GM12878 (cell line): Measurements from ENCODE around the gene GJA10. TPM values are rescaled to one million over a fixed set of nuclear protein-coding genes. Genes with fewer than 3 reads are reported as not detected.

Source experiments
- ATAC-seq: fragments of 200-7000 bp; cut with Tn5 transposase; 3 replicates; pipeline ENCODE4 v1.9.1; 2020; ENCODE audit warnings: mild to moderate bottlenecking, moderate library complexity
- BruUV-seq: library from RNA; stranded (reverse); fragments of 400-500 nt; replicated peaks from 2 replicates; lab custom pipeline; 2021; lab: Mats Ljungman, UMichigan
- CTCF ChIA-PET: fragments of 300-600 bp; sonication (Branson Sonifier 250); formaldehyde crosslinking; extraction: SDS; loops from one replicate; lab custom pipeline; 2021; ENCODE audit warnings: inconsistent platforms; lab: Yijun Ruan, JAX
- POLR2A ChIA-PET: fragments of 350-600 bp; formaldehyde crosslinking; extraction: SDS; loops from one replicate; lab custom pipeline; 2021; ENCODE audit warnings: inconsistent platforms; lab: Charles Lee
- RAD21 ChIA-PET: fragments of 300-600 bp; sonication (Branson Sonifier 250); formaldehyde crosslinking; loops from one replicate; lab custom pipeline; 2023; ENCODE audit warnings: antibody characterized with exemption; ENCODE audit not compliant: unreplicated experiment; lab: Charles Lee
- SMC1A ChIA-PET: fragments of 300-600 bp; sonication (Branson Sonifier 250); formaldehyde crosslinking; loops from one replicate; lab custom pipeline; 2023; ENCODE audit not compliant: unreplicated experiment, uncharacterized antibody; lab: Charles Lee
- DNase-seq: peaks from one replicate; pipeline ENCODE4 v3.0.0-alpha.2; 2011; ENCODE audit warnings: low read depth, low spot score
- FAIRE-seq: peaks from 3 replicates; lab custom pipeline; 2011; peaks lifted over from hg19 to GRCh38; lab: Jason Lieb, UNC
- H2AFZ ChIP-seq: 2 replicates; pipeline ENCODE4 v1.6.0; 2011; ENCODE audit warnings: low read depth, low read length, control low read depth; ENCODE audit not compliant: control insufficient read depth
- H3K27ac ChIP-seq: 2 replicates; pipeline ENCODE4 v1.5.1; 2011; ENCODE audit warnings: control low read depth; ENCODE audit not compliant: control insufficient read depth, insufficient read depth
- H3K27me3 ChIP-seq, 2 experiments: replicated peaks in 1 of 2; 2 replicates each; pipeline versions ENCODE4 v1.6.0 to v1.6.1; 2011; ENCODE audit warnings: low read length in 1 of 2; ENCODE audit not compliant: control insufficient read depth in 2 of 2, insufficient read depth in 2 of 2
- H3K36me3 ChIP-seq, 2 experiments: 2 replicates each; pipeline ENCODE4 v1.5.1; 2011; ENCODE audit warnings: low read length in 1 of 2; ENCODE audit not compliant: control insufficient read depth in 2 of 2, insufficient read depth in 2 of 2
- H3K4me1 ChIP-seq: 2 replicates; pipeline ENCODE4 v1.6.1; 2011; ENCODE audit warnings: mild to moderate bottlenecking, low read length, moderate library complexity, mixed read lengths; ENCODE audit not compliant: control insufficient read depth, insufficient read depth
- H3K4me2 ChIP-seq: 2 replicates; pipeline ENCODE4 v1.6.0; 2011; ENCODE audit warnings: control low read depth; ENCODE audit not compliant: control insufficient read depth, insufficient read depth
- H3K4me3 ChIP-seq: fragments of 200-600 bp; sonication (generic); 2 replicates; pipeline ENCODE4 v1.5.1; 2016
- H3K79me2 ChIP-seq: 2 replicates; pipeline ENCODE4 v1.6.0; 2011; ENCODE audit warnings: low read length; ENCODE audit not compliant: control insufficient read depth, insufficient read depth
- H3K9ac ChIP-seq: 2 replicates; pipeline ENCODE4 v1.8.0; 2011; ENCODE audit warnings: low read length, control low read depth, mixed read lengths; ENCODE audit not compliant: control insufficient read depth, insufficient read depth
- H3K9me3 ChIP-seq: replicated peaks from 3 replicates; pipeline ENCODE4 v1.5.1; 2011; ENCODE audit warnings: mild to moderate bottlenecking, low read length; ENCODE audit not compliant: control insufficient read depth, insufficient read depth
- H4K20me1 ChIP-seq: 2 replicates; pipeline ENCODE4 v1.6.0; 2011; ENCODE audit not compliant: control insufficient read depth, insufficient read depth
- BCL11A ChIP-seq: IDR thresholded peaks from 2 replicates; pipeline ENCODE4 v1.6.1; 2011; ENCODE audit warnings: low read depth, low read length
- CHD1 ChIP-seq: IDR thresholded peaks from 2 replicates; pipeline ENCODE4 v1.6.1; 2012; ENCODE audit warnings: low read depth, low read length, improper control_type of control experiment
- IRF3 ChIP-seq: fragments of 450-650 bp; IDR thresholded peaks from 2 replicates; pipeline ENCODE4 v1.6.1; 2014; ENCODE audit warnings: mild to moderate bottlenecking
- KAT2A ChIP-seq: conservative IDR thresholded peaks from 2 replicates; pipeline ENCODE4 v1.6.1; 2011; ENCODE audit warnings: low read depth, low read length; ENCODE audit not compliant: control insufficient read depth
- MTA3 ChIP-seq: IDR thresholded peaks from 2 replicates; pipeline ENCODE4 v1.6.1; 2012; ENCODE audit warnings: low read length, inconsistent platforms, borderline replicate concordance
- SUPT20H ChIP-seq: IDR thresholded peaks from 2 replicates; pipeline ENCODE4 v1.6.1; 2011; ENCODE audit warnings: low read depth, mild to moderate bottlenecking, low read length, moderate library complexity, borderline replicate concordance; ENCODE audit not compliant: control insufficient read depth
- TARDBP ChIP-seq: IDR thresholded peaks from 2 replicates; pipeline ENCODE4 v1.6.1; 2016; ENCODE audit warnings: borderline replicate concordance
- WRNIP1 ChIP-seq: IDR thresholded peaks from 2 replicates; pipeline ENCODE4 v1.6.1; 2011; ENCODE audit warnings: low read depth, low read length, improper control_type of control experiment, borderline replicate concordance
- WGBS: methylation state at CpG from one replicate; pipeline ENCODE4 v1.1.6; 2016; ENCODE audit warnings: low lambda C conversion rate; ENCODE audit not compliant: insufficient replicate concordance, insufficient coverage; ENCODE audit errors: missing lambda C conversion rate; 5-methylcytosine and 5-hydroxymethylcytosine counted together
- in situ Hi-C: fragments of 300-500 bp; cut with MboI; formaldehyde crosslinking; loops from 9 replicates; pipeline ENCODE4 v1.14.3; 2018; ENCODE audit warnings: mixed read lengths
- intact Hi-C: fragments of 100-400 bp; cut with micrococcal nuclease; formaldehyde crosslinking; loops from one replicate; pipeline ENCODE4 v1.14.2; 2022; ENCODE audit not compliant: unreplicated experiment
- polyA plus RNA-seq, 11 experiments: library from polyadenylated mRNA; depleted of rRNA in 4 of 11; unstranded in 6 of 11; stranded (reverse) in 5 of 11; fragments of >200 nt; fragmentation: Nextera tagmentation in 4 of 11; fragmentation: Illumina TruSeq in 1 of 11; extraction: Ambion mirVana in 4 of 11; extraction: Trizol in 1 of 11; gene quantifications; 1 replicate in 1 of 11; 2 replicates in 10 of 11; pipeline versions ENCODE4 v1.2.1 to v1.2.3, GENCODE V29; 2011 to 2016; ENCODE audit warnings: inconsistent platforms in 2 of 11, missing spikeins in 2 of 11, low read depth in 1 of 11
- total RNA-seq, 4 experiments: library from RNA; depleted of rRNA in 3 of 4; stranded (reverse); fragments of >200 nt in 3 of 4; fragmentation: Illumina TruSeq in 1 of 4; extraction: Trizol in 1 of 4; gene quantifications; 2 replicates each; pipeline versions ENCODE4 v1.2.1 to v1.2.3, GENCODE V29; 2013 to 2021

The GJA10 gene
- total and polyA plus RNA-seq, 10 of the 15 experiments (the other 5 are each of a cell fraction or from before 2014, with no cell fraction given), result not detected

GRCh38 chr6:89941031-89941762 is 46.9 kb downstream of the GJA10 start:
- in situ Hi-C loops (loop anchor here (10.0 kb wide), 1 partner anchor 454 kb away; no protein-coding TSS in a partner anchor), intact Hi-C loops (loop anchor here (5.0 kb wide), 1 partner anchor 236 kb away; no protein-coding TSS in a partner anchor)
- H3K4me2 ChIP-seq, result no peak overlapping the region
- CTCF ChIA-PET, result interaction anchor here (0.6 to 6.9 kb wide), 51 partner anchors 10 to 1126 kb away, joined by 3 to 193 read pairs (median 4); partner anchors contain the start of genes ANKRD6 and CASP8AP2
- FAIRE-seq (no peak), DNase-seq (no peak), ATAC-seq (no peak)
- SMC1A ChIA-PET, result interaction anchor here (0.5 to 3.5 kb wide), 28 partner anchors 18 to 1140 kb away, joined by 3 to 97 read pairs (median 4); no protein-coding TSS in a partner anchor
- H2AFZ ChIP-seq, result no peak overlapping the region
- H3K4me1 ChIP-seq, result no peaks in the 10 kb centered on the region
- no peak overlapping the region for H3K27ac ChIP-seq
- no peaks in the 10 kb centered on the region; the same call in 1 of the 2 replicates for H4K20me1 ChIP-seq
- RAD21 ChIA-PET, result interaction anchor here (0.6 to 3.7 kb wide), 18 partner anchors 14 to 668 kb away, joined by 3 to 104 read pairs (median 4); partner anchors contain the start of genes CASP8AP2 and MDN1
- no TSS peak for BruUV-seq
- H3K9me3 ChIP-seq, result peaks cover 2% of the 10 kb centered on the region; the same call in 2 of the 3 replicates
- no peak overlapping the region for H3K4me3 ChIP-seq
- H3K27me3 ChIP-seq, result no peaks in the 10 kb centered on the region; a peak in 3 of 4 replicates
- TF ChIP-seq IRF3 (no peak), CHD1 (no peak), KAT2A (no peak), TARDBP (no peak), SUPT20H (no peak), BCL11A (no peak), MTA3 (no peak), WRNIP1 (no peak)
- no peak overlapping the region for H3K9ac ChIP-seq
- POLR2A ChIA-PET, result no interaction called here
- 46% methylated on average over 15 of the region's 15 CpGs for WGBS
- no peaks in the 10 kb centered on the region for H3K79me2 ChIP-seq
- H3K36me3 ChIP-seq, result no peaks in the 10 kb centered on the region
